ENCODE measurements around the gene GSK3A. TPM values are rescaled to one million over a fixed set of nuclear protein-coding genes. Genes with fewer than 3 reads are reported as not detected.

The GSK3A gene
- total and polyA plus RNA-seq, 9 of the 15 experiments (the other 6 are each of a cell fraction or from before 2014, with no cell fraction given): 0.62 to 90.7 (median 33.3) TPM

DNA sequence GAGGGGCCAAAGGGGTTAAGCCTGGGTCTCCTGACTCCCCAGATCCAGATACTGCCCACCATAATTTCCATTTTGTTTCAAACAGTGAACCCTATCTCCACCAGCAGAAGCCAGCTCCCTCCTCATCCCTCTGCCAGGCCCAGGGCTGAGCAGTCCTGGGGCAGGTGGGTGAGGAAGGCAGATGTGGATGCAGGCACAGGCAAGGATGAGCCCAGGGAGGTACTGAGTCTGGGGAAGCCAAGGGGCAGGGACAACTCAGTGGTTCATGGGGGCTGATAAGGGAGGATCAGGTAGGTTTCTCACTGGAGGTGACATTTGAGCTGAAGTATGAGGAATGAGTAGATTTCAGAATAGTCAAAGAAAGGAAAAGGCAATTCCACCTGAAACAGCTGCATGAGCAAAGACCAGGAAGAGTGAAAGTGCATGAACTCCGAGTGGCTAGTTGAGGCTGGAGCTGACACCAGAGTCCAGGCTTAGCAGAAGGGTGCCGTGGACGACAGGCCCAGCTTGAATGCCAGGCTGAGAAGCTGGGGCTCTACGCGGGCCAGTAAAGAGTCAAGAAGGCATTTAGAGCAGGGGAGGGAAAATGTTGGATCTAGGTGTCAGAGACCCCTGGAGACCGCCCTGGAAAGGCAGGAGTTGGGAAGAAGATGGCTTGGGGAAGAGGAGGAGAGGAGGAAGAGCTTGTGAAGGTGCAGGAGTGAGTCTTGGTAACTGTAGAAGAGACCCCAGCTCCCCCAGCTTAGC lies 36.9 kb upstream of the GSK3A start (continued):
- TF ChIP-seq ELF4 (CRISPR knock-in tag; IDR thresholded peaks at IDR 0.05) (peak; percentile 81; the same call in 1 of the 2 replicates), TCF7L2 (IDR thresholded peaks at IDR 0.05; ENCODE audit: low read depth, low read length) (no peak), HIVEP1 (CRISPR knock-in tag; IDR thresholded peaks at IDR 0.05) (no peak), ETV6 (IDR thresholded peaks at IDR 0.05; ENCODE audit: borderline replicate concordance in 1 of 2, low read depth in 2 of 2, low read length in 1 of 2) (no peak), ETV6 (CRISPR knock-in tag; IDR thresholded peaks at IDR 0.05; ENCODE audit: borderline replicate concordance) (no peak), ZFP30 (CRISPR knock-in tag; IDR thresholded peaks at IDR 0.05; ENCODE audit: borderline replicate concordance) (no peak), NCOA6 (IDR thresholded peaks at IDR 0.05) (no peak), HMG20B (CRISPR knock-in tag; IDR thresholded peaks at IDR 0.05) (no peak), HDAC1 (IDR thresholded peaks at IDR 0.05) (peak in 1 of 2 experiments; percentile 31; a peak in 1 of 4 replicates), CCNT2 (IDR thresholded peaks at IDR 0.05; ENCODE audit: borderline replicate concordance, extremely low read depth, insufficient read length, low read depth, low read length) (no peak), GTF2A2 (tag; IDR thresholded peaks at IDR 0.05) (no peak), ZNF551 (CRISPR knock-in tag; IDR thresholded peaks at IDR 0.05) (no peak)
- TF ChIP-seq, protein P1, sequence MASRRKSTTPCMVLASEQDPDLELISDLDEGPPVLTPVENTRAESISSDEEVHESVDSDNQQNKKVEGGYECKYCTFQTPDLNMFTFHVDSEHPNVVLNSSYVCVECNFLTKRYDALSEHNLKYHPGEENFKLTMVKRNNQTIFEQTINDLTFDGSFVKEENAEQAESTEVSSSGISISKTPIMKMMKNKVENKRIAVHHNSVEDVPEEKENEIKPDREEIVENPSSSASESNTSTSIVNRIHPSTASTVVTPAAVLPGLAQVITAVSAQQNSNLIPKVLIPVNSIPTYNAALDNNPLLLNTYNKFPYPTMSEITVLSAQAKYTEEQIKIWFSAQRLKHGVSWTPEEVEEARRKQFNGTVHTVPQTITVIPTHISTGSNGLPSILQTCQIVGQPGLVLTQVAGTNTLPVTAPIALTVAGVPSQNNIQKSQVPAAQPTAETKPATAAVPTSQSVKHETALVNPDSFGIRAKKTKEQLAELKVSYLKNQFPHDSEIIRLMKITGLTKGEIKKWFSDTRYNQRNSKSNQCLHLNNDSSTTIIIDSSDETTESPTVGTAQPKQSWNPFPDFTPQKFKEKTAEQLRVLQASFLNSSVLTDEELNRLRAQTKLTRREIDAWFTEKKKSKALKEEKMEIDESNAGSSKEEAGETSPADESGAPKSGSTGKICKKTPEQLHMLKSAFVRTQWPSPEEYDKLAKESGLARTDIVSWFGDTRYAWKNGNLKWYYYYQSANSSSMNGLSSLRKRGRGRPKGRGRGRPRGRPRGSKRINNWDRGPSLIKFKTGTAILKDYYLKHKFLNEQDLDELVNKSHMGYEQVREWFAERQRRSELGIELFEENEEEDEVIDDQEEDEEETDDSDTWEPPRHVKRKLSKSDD (conservative IDR thresholded peaks at IDR 0.05; ENCODE audit: low read length): no peak
- TF ChIP-seq, protein P2, sequence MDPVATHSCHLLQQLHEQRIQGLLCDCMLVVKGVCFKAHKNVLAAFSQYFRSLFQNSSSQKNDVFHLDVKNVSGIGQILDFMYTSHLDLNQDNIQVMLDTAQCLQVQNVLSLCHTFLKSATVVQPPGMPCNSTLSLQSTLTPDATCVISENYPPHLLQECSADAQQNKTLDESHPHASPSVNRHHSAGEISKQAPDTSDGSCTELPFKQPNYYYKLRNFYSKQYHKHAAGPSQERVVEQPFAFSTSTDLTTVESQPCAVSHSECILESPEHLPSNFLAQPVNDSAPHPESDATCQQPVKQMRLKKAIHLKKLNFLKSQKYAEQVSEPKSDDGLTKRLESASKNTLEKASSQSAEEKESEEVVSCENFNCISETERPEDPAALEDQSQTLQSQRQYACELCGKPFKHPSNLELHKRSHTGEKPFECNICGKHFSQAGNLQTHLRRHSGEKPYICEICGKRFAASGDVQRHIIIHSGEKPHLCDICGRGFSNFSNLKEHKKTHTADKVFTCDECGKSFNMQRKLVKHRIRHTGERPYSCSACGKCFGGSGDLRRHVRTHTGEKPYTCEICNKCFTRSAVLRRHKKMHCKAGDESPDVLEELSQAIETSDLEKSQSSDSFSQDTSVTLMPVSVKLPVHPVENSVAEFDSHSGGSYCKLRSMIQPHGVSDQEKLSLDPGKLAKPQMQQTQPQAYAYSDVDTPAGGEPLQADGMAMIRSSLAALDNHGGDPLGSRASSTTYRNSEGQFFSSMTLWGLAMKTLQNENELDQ (CRISPR knock-in tag; IDR thresholded peaks at IDR 0.05; ENCODE audit: borderline replicate concordance): no peak
- TF ChIP-seq, protein P3, sequence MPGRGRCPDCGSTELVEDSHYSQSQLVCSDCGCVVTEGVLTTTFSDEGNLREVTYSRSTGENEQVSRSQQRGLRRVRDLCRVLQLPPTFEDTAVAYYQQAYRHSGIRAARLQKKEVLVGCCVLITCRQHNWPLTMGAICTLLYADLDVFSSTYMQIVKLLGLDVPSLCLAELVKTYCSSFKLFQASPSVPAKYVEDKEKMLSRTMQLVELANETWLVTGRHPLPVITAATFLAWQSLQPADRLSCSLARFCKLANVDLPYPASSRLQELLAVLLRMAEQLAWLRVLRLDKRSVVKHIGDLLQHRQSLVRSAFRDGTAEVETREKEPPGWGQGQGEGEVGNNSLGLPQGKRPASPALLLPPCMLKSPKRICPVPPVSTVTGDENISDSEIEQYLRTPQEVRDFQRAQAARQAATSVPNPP (IDR thresholded peaks at IDR 0.05; ENCODE audit: borderline replicate concordance, insufficient read depth, insufficient read length): no peak
- TF ChIP-seq, protein P4, sequence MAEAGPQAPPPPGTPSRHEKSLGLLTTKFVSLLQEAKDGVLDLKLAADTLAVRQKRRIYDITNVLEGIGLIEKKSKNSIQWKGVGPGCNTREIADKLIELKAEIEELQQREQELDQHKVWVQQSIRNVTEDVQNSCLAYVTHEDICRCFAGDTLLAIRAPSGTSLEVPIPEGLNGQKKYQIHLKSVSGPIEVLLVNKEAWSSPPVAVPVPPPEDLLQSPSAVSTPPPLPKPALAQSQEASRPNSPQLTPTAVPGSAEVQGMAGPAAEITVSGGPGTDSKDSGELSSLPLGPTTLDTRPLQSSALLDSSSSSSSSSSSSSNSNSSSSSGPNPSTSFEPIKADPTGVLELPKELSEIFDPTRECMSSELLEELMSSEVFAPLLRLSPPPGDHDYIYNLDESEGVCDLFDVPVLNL (CRISPR knock-in tag; IDR thresholded peaks at IDR 0.05; ENCODE audit: low read depth): no peak
- TF ChIP-seq, protein P5, sequence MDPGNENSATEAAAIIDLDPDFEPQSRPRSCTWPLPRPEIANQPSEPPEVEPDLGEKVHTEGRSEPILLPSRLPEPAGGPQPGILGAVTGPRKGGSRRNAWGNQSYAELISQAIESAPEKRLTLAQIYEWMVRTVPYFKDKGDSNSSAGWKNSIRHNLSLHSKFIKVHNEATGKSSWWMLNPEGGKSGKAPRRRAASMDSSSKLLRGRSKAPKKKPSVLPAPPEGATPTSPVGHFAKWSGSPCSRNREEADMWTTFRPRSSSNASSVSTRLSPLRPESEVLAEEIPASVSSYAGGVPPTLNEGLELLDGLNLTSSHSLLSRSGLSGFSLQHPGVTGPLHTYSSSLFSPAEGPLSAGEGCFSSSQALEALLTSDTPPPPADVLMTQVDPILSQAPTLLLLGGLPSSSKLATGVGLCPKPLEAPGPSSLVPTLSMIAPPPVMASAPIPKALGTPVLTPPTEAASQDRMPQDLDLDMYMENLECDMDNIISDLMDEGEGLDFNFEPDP (CRISPR knock-in tag; IDR thresholded peaks at IDR 0.05): no peak
